ENCODE measurements around the gene NFYB. TPM values are rescaled to one million over a fixed set of nuclear protein-coding genes. Genes with fewer than 3 reads are reported as not detected.

Gene NFYB
- total and polyA plus RNA-seq, 7 donors = 15.3 to 91.3 (median 75.2) TPM

DNA sequence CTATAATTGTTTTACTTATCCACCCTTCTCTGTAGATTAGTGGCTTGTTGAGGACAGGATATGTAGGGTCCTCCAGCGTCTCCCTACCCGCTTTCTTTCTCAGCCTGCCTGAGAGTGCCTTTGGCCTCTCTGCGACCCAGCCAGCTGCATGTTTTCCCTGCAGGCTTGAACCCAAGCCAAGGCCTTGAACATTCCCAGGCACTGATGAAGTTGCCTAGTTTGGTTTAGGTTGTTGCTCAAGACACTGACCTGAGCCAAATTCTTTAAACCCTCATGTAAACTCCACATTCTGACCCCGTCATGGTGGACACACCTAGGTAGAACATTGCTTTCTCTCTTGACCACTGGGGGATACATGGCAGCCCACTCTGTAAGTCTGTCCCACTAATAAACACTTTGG is 44.1 kb upstream of the NFYB start:
- Histone ChIP-seq H3K4me1 (peaks cover 0 to 91% (median 75%) of the 10 kb centered on the region in 4 donors), H3K4me3 (no peak overlapping the region), H3K27me3 (no peaks in the 10 kb centered on the region), H3K9me3 (peaks cover 0 to 7% (median 0%) of the 10 kb centered on the region in 4 donors), H3K36me3 (no peaks in the 10 kb centered on the region), H3K27ac (peak overlapping the region; percentile 83 to 91 (median 89))
- intact Hi-C loops (cut with DNase I) = loop anchor here (10.0 kb wide), 2 partner anchors 273 to 483 kb away; partner anchors contain the start of gene CHST11
- peak; percentile 61 to 93 (median 86) for TF ChIP-seq EP300 (IDR thresholded peaks at IDR 0.05)
- no peak for TF ChIP-seq POLR2A (IDR thresholded peaks at IDR 0.05)
- TF ChIP-seq POLR2AphosphoS5 (IDR thresholded peaks at IDR 0.05) = peak; percentile 81 to 90 (median 88)
- peak; percentile 97 for DNase-seq
- 80 to 81% methylated on average over 4 of the region's 4 CpGs for WGBS, 2 donors

DNA sequence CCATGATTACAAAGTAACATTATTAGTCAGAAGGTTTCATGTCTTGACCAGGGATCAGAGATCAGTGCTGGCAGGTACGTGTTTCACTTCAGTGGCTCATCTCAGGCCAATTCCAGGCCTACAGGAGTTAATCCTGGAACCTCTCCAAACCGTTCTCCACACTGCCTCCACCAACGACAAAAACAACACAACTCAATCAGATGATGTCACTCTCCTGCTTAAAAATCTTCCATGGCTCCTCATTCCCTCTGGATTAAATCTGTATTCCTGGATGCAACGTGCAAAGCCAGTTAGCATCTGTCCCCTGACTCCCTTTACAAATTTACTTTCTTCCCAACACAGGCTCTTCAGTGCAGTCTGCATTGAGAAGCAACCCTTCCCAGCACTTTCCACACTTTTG is 43.3 kb upstream of the NFYB start:
- Histone ChIP-seq H3K9me3 (peaks cover 0 to 7% (median 0%) of the 10 kb centered on the region in 4 donors), H3K27ac (peak overlapping the region; percentile 83 to 91 (median 89)), H3K4me1 (peaks cover 0 to 94% (median 79%) of the 10 kb centered on the region in 4 donors), H3K4me3 (no peak overlapping the region), H3K36me3 (no peaks in the 10 kb centered on the region), H3K27me3 (no peaks in the 10 kb centered on the region)
- TF ChIP-seq POLR2A (IDR thresholded peaks at IDR 0.05) (no peak), EP300 (IDR thresholded peaks at IDR 0.05) (no peak), POLR2AphosphoS5 (IDR thresholded peaks at IDR 0.05) (no peak)
- TF ChIP-seq, protein P1, sequence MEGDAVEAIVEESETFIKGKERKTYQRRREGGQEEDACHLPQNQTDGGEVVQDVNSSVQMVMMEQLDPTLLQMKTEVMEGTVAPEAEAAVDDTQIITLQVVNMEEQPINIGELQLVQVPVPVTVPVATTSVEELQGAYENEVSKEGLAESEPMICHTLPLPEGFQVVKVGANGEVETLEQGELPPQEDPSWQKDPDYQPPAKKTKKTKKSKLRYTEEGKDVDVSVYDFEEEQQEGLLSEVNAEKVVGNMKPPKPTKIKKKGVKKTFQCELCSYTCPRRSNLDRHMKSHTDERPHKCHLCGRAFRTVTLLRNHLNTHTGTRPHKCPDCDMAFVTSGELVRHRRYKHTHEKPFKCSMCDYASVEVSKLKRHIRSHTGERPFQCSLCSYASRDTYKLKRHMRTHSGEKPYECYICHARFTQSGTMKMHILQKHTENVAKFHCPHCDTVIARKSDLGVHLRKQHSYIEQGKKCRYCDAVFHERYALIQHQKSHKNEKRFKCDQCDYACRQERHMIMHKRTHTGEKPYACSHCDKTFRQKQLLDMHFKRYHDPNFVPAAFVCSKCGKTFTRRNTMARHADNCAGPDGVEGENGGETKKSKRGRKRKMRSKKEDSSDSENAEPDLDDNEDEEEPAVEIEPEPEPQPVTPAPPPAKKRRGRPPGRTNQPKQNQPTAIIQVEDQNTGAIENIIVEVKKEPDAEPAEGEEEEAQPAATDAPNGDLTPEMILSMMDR (IDR thresholded peaks at IDR 0.05) = no peak
- intact Hi-C loops (cut with DNase I) = loop anchor here (10.0 kb wide), 2 partner anchors 273 to 483 kb away; partner anchors contain the start of gene CHST11
- WGBS, 2 donors = 34 to 62% methylated on average over 4 of the region's 4 CpGs
- DNase-seq = no peak

DNA sequence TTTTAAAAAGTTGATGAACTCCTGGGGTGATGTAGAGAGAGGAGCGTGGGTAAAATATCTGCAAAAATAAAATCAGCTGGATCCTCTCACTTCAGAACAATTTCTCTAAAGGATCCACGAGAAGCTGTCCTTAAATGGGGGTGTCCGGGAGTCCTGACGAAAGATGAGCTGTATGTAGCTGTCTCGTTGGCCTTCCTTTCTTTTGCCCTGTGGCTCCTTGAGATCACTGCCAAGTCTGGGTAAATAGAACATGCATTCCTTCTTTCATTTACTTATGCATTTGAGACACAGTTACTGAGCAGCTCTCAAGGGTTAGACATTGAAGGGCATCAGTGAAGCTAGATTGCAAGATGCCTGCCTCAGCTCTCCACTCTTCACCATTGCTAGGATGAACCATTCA is 42.4 kb upstream of the NFYB start:
- WGBS, 2 donors = 81 to 82% methylated on average over 5 of the region's 5 CpGs
- Histone ChIP-seq H3K9me3 (peaks cover 0 to 7% (median 0%) of the 10 kb centered on the region in 4 donors), H3K4me1 (peaks cover 0 to 92% (median 76%) of the 10 kb centered on the region in 4 donors), H3K27ac (peak overlapping the region; percentile 83 to 91 (median 89)), H3K27me3 (no peaks in the 10 kb centered on the region), H3K36me3 (no peaks in the 10 kb centered on the region), H3K4me3 (no peak overlapping the region)
- intact Hi-C loops (cut with DNase I) = loop anchor here (10.0 kb wide), 2 partner anchors 274 to 484 kb away; partner anchors contain the start of gene CHST11
- no peak for DNase-seq
- peak in 1 of 4 donors; percentile 36 for TF ChIP-seq EP300 (IDR thresholded peaks at IDR 0.05)
- TF ChIP-seq, protein P1 (IDR thresholded peaks at IDR 0.05) = no peak
- TF ChIP-seq POLR2A (IDR thresholded peaks at IDR 0.05) = no peak
- TF ChIP-seq POLR2AphosphoS5 (IDR thresholded peaks at IDR 0.05) = peak in 3 of 4 donors; percentile 21 to 62 (median 27)

DNA sequence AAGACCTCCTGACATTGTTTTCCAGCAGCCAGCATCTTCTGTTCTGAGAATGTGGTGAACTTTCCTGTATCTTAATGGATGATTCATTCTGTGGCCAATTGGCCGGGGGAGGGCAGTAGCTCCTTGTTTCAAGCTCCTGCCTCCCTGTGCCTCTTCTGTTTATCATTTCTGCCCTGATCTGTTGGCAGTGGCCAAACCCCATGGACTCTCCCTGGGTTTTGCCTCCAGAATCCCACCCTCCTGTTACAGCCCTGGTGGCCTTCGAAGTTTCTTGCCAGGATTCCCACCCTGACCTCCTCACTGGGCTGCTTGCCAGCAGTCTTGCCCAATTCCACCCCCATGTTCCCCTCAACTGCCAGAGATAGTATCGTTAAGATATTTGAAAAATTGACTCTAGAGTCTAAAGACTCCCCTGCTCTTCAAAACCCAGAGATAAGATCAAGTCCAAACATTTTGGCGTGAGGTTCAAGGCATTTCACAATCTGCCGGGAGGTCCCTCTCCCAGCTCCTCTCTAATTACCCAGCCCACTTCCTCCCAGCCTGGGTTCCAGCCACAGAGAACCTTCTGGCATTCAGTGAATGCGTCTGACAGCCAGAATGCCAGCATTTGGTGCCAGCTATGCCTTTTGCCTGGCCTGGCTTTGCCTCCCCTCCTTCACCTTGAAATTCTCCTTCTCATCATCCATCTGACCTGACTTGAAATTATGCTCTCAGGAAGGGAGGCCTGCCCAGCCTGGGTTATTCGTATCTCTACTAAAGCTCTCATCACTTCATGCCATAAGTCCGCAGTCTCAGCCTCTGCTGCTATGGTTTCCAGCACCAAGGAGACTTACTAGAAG is 39.9 kb upstream of the NFYB start:
- H3K27me3 ChIP-seq = no peaks in the 10 kb centered on the region
- TF ChIP-seq EP300 (IDR thresholded peaks at IDR 0.05) = peak in 2 of 4 donors; percentile 97 to 99
- peak; percentile 2 to 96 (median 91) for TF ChIP-seq POLR2AphosphoS5 (IDR thresholded peaks at IDR 0.05)
- TF ChIP-seq, protein P1 (IDR thresholded peaks at IDR 0.05) = peak in 1 of 4 experiments; percentile 23
- no peak for TF ChIP-seq POLR2A (IDR thresholded peaks at IDR 0.05)
- no peaks in the 10 kb centered on the region for H3K36me3 ChIP-seq
- peak overlapping the region; percentile 83 to 91 (median 89) for H3K27ac ChIP-seq
- H3K4me1 ChIP-seq = peaks cover 0 to 70% (median 67%) of the 10 kb centered on the region in 4 donors
- no peaks in the 10 kb centered on the region for H3K9me3 ChIP-seq
- intact Hi-C loops (cut with DNase I) = loop anchor here (2.0 to 5.0 kb wide), 3 partner anchors 39 to 109 kb away; partner anchors contain the start of gene TXNRD1
- DNase-seq = peak; percentile 97
- 56 to 59% methylated on average over 8 of the region's 8 CpGs for WGBS, 2 donors
- H3K4me3 ChIP-seq = no peak overlapping the region

DNA sequence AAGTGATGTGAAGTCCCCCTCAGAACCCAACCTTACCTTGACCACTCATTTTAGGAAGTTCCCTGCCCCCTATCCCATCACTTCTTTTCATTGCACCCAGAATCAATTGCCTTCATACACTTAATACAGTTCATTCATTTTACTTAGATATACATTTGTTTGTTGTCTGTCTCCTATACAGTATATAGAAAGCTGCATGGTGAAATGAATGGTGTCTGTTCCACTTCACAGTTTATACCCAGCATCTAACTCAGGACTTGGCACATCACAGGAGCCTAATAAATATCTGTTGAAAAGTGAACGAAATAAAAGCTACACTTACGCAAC is 39.3 kb upstream of the NFYB start:
- TF ChIP-seq, protein P1 (IDR thresholded peaks at IDR 0.05) = no peak
- no peak for TF ChIP-seq POLR2A (IDR thresholded peaks at IDR 0.05)
- peak in 1 of 4 donors; percentile 88 for TF ChIP-seq POLR2AphosphoS5 (IDR thresholded peaks at IDR 0.05)
- TF ChIP-seq EP300 (IDR thresholded peaks at IDR 0.05) = peak in 2 of 4 donors; percentile 95
- Histone ChIP-seq H3K27ac (peak overlapping the region; percentile 83 to 91 (median 89)), H3K4me3 (no peak overlapping the region), H3K27me3 (no peaks in the 10 kb centered on the region), H3K9me3 (no peaks in the 10 kb centered on the region), H3K36me3 (no peaks in the 10 kb centered on the region), H3K4me1 (peaks cover 0 to 64% (median 61%) of the 10 kb centered on the region in 4 donors)
- DNase-seq = no peak
- intact Hi-C loops (cut with DNase I) = loop anchor here (2.0 to 5.0 kb wide), 3 partner anchors 40 to 110 kb away; partner anchors contain the start of gene TXNRD1
- 79 to 80% methylated on average over 2 of the region's 2 CpGs for WGBS, 2 donors

All from sigmoid colon (tissue), 7 donors.